C1 segment of cervical spinal cord (tissue), 14 donors: ENCODE data around the gene IL1RL1.

Source experiments
- DNase-seq, 14 donors: peaks; one replicate each; lab custom pipeline; 2025; lab: John Stamatoyannopoulos, UW

Gene IL1RL1

GRCh38 chr2:102310964-102311640 lies at the start of gene IL1RL1:
TSS of gene IL1RL1 (plus strand) at chr2:102311563. CDS start at chr2:102338265, 26,702 bp downstream.
- DNase-seq, result no peak

DNA sequence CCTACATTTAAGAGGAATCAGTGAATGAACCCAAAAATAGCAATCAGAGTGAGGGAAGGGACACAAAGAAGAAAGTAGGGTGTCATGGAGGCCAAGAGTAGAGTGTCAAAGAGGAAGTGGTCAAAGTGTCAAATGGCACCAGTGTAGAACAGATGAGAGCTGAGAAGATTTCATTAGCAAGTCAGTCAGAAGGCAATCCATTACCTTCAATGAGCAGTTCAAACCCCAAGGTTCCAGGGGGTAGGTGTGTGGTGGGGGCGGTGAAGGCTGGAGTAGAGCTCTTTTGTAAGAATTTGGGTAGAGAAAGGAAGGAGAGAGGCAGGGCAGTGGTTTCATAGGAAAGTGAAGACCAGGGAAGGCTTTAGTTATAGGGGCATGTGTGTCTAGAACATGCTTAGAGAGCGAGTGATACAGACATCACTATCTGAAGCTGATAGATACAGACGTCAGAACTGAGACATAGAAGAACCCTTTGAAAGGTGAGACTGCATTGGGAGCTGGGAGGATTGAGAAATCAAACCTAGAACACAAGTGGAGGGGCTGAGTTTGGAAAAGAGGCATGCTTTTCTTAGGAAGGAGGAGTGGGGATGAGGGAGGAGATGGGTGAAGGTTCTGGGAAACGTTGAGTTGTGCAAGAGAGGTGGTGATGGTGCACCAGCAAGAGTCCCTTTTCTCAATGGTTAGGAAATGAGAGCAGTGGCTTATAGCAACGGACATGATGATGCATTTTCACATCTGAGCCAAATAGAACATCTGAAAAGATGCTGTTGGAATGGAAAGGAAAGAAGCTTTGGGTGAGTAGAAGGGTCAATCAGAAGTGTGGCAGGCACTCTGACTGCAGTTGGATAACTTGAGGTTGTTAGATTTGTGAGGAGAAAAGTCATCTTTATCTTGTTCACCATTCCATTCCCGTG lies 48.9 kb upstream of the IL1RL1 start:
- no peak for DNase-seq

DNA sequence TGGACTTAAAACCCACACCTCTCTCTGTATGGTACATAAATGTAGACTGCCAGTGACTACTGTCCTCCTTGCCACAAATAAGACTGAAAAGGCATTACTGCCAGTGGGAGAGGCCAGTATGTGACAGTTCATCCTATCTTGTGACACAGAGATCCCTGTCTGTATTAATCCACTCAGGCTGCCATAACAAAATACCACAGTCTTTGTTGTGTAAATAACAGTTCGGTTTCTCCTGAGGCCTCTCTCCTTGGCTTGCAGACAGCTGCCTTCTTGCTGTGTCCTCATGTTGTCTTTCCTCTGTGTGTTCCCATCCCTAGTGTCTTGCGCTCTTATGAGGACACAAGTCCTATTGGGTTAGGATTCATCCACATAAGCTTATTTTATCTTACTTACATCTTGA lies 46.4 kb upstream of the IL1RL1 start:
- no peak for DNase-seq

GRCh38 chr2:102266204-102266603 lies 45.2 kb upstream of the IL1RL1 start:
- DNase-seq, result no peak

GRCh38 chr2:102267774-102268173 lies 43.6 kb upstream of the IL1RL1 start:
- no peak for DNase-seq

DNA sequence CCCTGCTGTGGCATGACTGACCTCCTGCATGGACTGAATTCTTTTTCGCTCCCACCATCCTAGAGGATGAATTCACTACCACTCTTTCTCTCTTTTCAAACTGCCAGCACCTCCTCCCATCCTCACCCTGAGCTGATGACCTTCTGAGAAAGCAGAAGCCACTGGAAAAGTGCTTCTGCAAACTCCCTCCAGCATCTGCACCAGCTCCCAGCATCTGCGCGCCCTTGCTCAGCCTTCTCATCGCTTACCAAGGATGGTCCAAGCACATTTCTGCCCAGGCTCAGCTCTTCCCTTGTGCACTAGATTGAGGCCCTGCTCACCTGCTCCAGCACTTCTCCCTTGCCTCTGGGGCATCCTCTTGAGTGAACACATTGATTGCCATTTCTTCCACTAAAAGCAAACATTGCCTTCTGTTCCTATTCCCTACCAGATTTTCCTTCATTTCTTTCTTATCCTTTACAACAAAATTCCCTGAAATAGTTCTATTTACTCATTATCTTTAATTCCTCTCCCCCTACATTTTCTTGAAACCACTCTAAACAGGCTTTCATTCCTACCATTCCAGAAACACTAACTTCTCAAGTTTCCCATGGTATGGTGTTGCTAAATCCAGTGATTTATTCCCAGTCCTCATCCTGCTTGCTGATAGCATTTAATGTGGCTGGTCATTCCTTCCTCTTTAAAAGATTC lies 42.7 kb upstream of the IL1RL1 start:
- DNase-seq, result no peak

GRCh38 chr2:102269200-102269524 lies 42.2 kb upstream of the IL1RL1 start:
- DNase-seq, result no peak

GRCh38 chr2:102271844-102272243 lies 39.5 kb upstream of the IL1RL1 start:
- no peak for DNase-seq

GRCh38 chr2:102273619-102274211 lies 37.6 kb upstream of the IL1RL1 start:
- no peak for DNase-seq

- DNase-seq, result no peak
Observed at GRCh38 chr2:102276549-102277201, 34.7 kb upstream of the IL1RL1 start.

- no peak for DNase-seq
Observed at GRCh38 chr2:102277202-102277700, 34.1 kb upstream of the IL1RL1 start.

- no peak for DNase-seq
Observed at GRCh38 chr2:102278720-102279390, 32.5 kb upstream of the IL1RL1 start.

DNA sequence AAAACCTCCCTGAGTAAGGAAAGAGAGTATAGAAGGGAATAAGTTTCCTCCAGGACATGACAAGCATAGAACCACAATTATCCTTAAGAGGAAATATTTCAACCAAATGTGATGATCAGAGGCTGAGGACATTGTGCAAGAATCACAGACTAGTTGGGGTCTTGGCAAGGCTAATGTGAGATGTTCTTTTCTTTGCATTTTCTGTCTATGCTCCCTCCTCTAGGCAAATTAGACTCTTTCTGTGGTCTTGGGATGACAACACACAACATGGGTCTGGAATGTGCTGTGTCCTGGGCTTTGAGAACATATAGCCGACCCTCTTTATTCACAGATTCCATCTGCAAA lies 32.0 kb upstream of the IL1RL1 start:
- DNase-seq, result no peak

DNA sequence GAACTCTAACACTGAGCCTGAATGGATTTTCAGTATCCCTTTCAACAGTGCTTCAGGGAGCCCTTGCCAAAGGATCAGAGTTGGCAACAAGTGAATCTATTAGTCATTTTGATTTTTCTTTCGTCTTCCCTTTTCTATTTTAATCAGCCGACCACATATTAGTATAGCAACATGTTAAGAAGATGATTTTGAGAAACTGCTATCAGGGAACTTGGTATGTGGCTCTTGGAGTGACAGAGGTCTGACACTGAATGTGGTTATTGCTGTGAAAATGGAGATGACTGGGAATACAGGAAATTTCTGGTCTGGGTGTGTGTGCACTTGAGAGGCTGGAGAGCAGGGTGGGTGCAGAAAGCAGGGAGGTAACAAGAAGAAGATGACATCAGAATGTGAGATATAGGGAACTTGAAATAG lies 28.7 kb upstream of the IL1RL1 start:
- no peak for DNase-seq

DNA sequence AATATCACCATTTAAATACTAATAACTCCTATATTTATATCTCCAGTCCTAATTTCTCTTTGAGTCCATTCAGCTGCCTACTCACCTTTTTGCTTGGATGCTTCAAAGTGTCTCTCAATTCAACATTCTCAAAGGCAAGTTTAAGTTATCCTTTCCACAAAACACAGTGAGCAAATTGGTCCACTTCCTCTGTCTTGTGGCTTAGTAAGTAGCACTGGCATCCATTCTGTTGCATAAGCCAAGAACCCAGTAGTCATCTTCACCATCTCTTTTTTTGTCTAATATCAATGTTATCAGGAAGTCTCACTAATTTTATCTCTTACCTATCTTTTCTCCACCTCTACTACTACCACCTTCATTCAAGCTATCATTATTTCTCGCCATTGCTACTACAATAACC lies 27.4 kb upstream of the IL1RL1 start:
- no peak for DNase-seq

GRCh38 chr2:102284611-102285010 lies 26.8 kb upstream of the IL1RL1 start:
- no peak for DNase-seq

GRCh38 chr2:102285368-102285767 lies 26.0 kb upstream of the IL1RL1 start:
- no peak for DNase-seq

- DNase-seq, result no peak
Observed at GRCh38 chr2:102286041-102286440, 25.3 kb upstream of the IL1RL1 start.

DNA sequence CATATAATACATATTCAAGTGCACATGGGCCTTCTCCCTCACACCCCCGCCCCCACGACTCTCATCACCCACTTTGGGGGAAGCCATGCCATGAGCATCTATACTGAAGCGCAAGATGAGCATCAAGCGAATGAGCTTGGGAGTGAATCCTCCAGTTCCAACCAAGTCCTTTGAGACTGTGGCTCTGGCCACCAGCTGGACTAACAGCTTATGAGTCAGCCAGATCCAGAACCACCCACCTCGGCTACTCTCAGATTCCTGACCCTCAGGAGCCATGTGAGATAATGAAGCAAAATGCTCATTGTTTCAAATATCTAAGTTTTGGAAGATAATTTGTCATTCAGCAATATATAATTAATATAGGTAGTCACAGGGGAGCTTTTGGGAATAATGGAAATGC lies 22.2 kb upstream of the IL1RL1 start:
- no peak for DNase-seq

- DNase-seq, result no peak
Observed at GRCh38 chr2:102290594-102290993, 20.8 kb upstream of the IL1RL1 start.
